Esophagus squamous epithelium (tissue), 5 donors: ENCODE data around the gene UPP2. TPM values are rescaled to one million over a fixed set of nuclear protein-coding genes. Genes with fewer than 3 reads are reported as not detected.

ENCODE experiments used
- DNase-seq: peaks from one replicate; lab custom pipeline; 2025; lab: John Stamatoyannopoulos, UW
- H3K27ac ChIP-seq, 4 donors: fragments of 200-600 bp; sonication (generic); one replicate each; pipeline ENCODE4 v1.5.1; 2016 to 2019; ENCODE audit warnings: mild to moderate bottlenecking in 1 of 4
- H3K27me3 ChIP-seq, 4 donors: fragments of 200-600 bp; sonication (generic); 1 replicate in 3 of 4; 2 replicates in 1 of 4; pipeline versions ENCODE4 v1.5.1 to v1.6.0; 2017 to 2021; ENCODE audit warnings: antibody characterized with exemption in 1 of 4
- H3K36me3 ChIP-seq, 3 donors: fragments of 200-600 bp; sonication (generic); one replicate each; pipeline ENCODE4 v1.5.1; 2016 to 2019
- H3K4me1 ChIP-seq, 3 donors: fragments of 200-600 bp; sonication (generic); one replicate each; pipeline ENCODE4 v1.5.1; 2017 to 2019
- H3K4me3 ChIP-seq, 4 donors: fragments of 200-600 bp; sonication (generic); 1 replicate in 3 of 4; 2 replicates in 1 of 4; pipeline ENCODE4 v1.5.1; 2016 to 2019; ENCODE audit warnings: mild to moderate bottlenecking in 2 of 4, moderate library complexity in 1 of 4
- H3K9me3 ChIP-seq, 3 donors: fragments of 200-600 bp; sonication (generic); one replicate each; pipeline ENCODE4 v1.5.1; 2016 to 2019
- POLR2A ChIP-seq, 4 donors: fragments of 450-650 bp; IDR thresholded peaks; one replicate each; pipeline ENCODE4 v1.6.1; 2017; ENCODE audit warnings: antibody characterized with exemption in 4 of 4, mild to moderate bottlenecking in 4 of 4, moderate library complexity in 3 of 4
- WGBS, 2 donors: methylation state at CpG; one replicate each; pipeline ENCODE4 v1.1.5; 2018; 5-methylcytosine and 5-hydroxymethylcytosine counted together
- intact Hi-C: fragments of 100-400 bp; cut with DNase I; formaldehyde crosslinking; loops from one replicate; pipeline ENCODE4 v1.15.0; 2022
- total RNA-seq, 4 donors: library from RNA; depleted of rRNA; stranded (reverse); fragments of >200 nt; gene quantifications; one replicate each; pipeline ENCODE4 v1.1.0, GENCODE V29; 2016
- TF ChIP-seq, protein P1 (sequence below), 6 experiments: fragments of 450-650 bp in 4 of 6; fragments of 200-600 bp in 2 of 6; sonication (generic) in 2 of 6; IDR thresholded peaks; one replicate each; pipeline ENCODE4 v1.5.1; 2016 to 2019; ENCODE audit warnings: antibody characterized with exemption in 6 of 6, mild to moderate bottlenecking in 4 of 6, moderate library complexity in 4 of 6
- donor health status: DM: yes; HTN: yes; CAD: no.

Gene UPP2
- total RNA-seq, 4 donors from 2014 or later: not detected

DNA sequence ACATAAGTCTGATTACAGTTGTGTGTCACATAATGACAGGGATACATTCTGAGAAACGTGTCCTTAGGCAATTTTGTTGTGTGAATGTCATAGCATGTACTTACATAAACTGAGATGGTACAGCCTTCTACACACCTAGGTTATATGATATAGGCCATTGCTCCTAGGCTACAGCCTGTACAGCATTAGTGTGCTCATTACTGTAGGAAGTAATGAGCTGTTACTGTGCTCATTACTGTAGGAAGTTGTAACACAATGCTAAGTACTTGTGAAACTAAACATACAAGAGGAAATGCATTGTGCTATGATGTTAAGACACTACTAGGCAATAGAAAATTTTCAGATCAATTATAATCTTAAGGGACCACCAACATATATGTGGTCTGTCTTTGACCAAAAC, 72.8 kb downstream of the UPP2 start:
- Histone ChIP-seq H3K27ac (no peak overlapping the region), H3K36me3 (no peaks in the 10 kb centered on the region), H3K4me3 (no peak overlapping the region), H3K27me3 (no peaks in the 10 kb centered on the region), H3K9me3 (no peaks in the 10 kb centered on the region), H3K4me1 (no peaks in the 10 kb centered on the region)
- TF ChIP-seq, protein P1, sequence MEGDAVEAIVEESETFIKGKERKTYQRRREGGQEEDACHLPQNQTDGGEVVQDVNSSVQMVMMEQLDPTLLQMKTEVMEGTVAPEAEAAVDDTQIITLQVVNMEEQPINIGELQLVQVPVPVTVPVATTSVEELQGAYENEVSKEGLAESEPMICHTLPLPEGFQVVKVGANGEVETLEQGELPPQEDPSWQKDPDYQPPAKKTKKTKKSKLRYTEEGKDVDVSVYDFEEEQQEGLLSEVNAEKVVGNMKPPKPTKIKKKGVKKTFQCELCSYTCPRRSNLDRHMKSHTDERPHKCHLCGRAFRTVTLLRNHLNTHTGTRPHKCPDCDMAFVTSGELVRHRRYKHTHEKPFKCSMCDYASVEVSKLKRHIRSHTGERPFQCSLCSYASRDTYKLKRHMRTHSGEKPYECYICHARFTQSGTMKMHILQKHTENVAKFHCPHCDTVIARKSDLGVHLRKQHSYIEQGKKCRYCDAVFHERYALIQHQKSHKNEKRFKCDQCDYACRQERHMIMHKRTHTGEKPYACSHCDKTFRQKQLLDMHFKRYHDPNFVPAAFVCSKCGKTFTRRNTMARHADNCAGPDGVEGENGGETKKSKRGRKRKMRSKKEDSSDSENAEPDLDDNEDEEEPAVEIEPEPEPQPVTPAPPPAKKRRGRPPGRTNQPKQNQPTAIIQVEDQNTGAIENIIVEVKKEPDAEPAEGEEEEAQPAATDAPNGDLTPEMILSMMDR (IDR thresholded peaks at IDR 0.05): no peak
- no peak for TF ChIP-seq POLR2A (IDR thresholded peaks at IDR 0.05)
- DNase-seq: no peak
- 45 to 82% methylated on average over 1 of the region's 1 CpG for WGBS, 2 donors
- intact Hi-C loops: no loop called here

DNA sequence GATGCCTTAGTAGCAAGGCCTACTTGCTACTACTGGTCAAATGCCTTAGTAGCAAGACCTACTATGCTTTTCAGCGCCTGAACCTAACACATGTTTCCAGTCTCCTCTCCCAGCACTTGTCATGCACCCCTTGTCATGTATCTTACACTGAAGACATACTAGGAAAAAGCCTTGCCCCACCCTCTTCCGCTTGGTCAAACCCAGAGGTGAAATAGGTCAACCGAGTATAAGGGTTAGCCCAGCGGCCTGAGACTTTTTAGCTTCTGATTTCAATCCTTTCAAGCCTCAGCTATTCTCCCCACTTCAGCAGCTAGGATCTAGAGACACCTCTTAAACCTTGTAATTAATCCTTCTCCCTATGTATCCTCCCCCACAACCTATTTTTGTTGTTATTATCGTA, 73.3 kb downstream of the UPP2 start:
- H3K36me3 ChIP-seq: no peaks in the 10 kb centered on the region
- no peak overlapping the region for H3K27ac ChIP-seq
- 91% methylated on average over 5 of the region's 5 CpGs for WGBS, 2 donors
- no peak overlapping the region for H3K4me3 ChIP-seq
- H3K9me3 ChIP-seq: no peaks in the 10 kb centered on the region
- H3K27me3 ChIP-seq: no peaks in the 10 kb centered on the region
- intact Hi-C loops: no loop called here
- no peaks in the 10 kb centered on the region for H3K4me1 ChIP-seq
- no peak for DNase-seq
- TF ChIP-seq, protein P1 (IDR thresholded peaks at IDR 0.05): no peak
- no peak for TF ChIP-seq POLR2A (IDR thresholded peaks at IDR 0.05)

DNA sequence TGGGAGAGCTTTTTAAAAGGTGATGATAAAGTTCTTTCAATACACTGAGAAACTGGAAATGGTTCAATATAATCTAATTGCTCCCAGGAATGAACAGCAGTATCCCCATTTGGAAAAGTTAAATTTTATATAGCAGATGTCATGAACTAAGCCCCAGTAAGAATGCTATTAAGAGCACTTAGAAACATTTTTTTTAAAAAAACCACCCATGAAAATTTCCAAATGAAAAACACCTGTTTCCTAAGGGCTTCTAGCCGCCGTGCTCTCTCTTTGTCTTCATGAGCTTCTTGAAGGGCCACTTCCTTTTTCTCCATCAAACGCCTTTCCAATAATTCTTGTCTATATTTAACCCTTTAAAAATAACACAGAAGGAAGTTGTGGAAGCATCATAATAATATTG, 77.0 kb downstream of the UPP2 start:
- Histone ChIP-seq H3K27me3 (no peaks in the 10 kb centered on the region), H3K27ac (no peak overlapping the region), H3K4me3 (no peak overlapping the region), H3K9me3 (no peaks in the 10 kb centered on the region), H3K36me3 (no peaks in the 10 kb centered on the region), H3K4me1 (peaks cover 0 to 16% (median 0%) of the 10 kb centered on the region in 3 donors)
- intact Hi-C loops: no loop called here
- WGBS, 2 donors: 37 to 56% methylated on average over 3 of the region's 3 CpGs
- TF ChIP-seq, protein P1 (IDR thresholded peaks at IDR 0.05): no peak
- no peak for TF ChIP-seq POLR2A (IDR thresholded peaks at IDR 0.05)
- DNase-seq: no peak

DNA sequence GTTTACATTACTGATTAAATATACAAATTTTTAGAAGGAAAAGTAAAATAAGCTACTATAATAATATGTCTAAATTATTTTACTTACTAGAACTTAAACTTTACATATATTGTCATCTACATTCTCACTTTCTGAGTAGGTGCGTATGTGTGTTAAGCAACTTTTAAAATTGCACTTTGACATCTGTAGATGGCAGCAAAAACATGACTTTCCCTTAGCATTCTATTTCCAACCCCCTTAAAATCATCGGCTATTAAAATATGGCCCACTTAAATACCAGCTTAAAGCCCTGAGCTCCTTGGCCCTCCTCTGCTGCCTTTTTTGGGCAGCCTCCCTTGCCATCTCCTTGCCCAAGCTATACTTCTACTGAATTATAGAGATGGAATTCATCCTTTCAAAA, 78.0 kb downstream of the UPP2 start:
- WGBS, 2 donors: 23 to 37% methylated on average over 2 of the region's 2 CpGs
- DNase-seq: no peak
- H3K27me3 ChIP-seq: no peaks in the 10 kb centered on the region

DNA sequence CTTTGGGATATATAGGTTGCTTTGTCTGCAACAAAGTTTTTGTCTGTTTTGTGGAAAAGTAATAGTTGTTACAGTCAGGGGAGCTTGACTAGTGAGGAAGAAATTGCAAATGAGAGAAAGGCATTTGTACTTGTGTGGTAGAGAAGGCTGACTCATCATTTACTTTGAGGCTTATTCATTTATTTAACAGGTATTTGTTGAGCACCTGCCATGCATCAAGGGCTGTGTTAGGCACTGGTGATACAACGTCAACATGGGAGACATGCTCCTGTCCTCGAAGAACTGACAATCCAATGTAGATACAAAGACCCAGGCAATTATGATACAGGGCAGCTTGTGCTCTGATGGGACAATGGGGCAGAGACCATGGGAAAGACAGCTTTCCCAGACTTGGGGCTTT, 79.5 kb downstream of the UPP2 start:
- TF ChIP-seq POLR2A (IDR thresholded peaks at IDR 0.05): no peak
- TF ChIP-seq, protein P1 (IDR thresholded peaks at IDR 0.05): no peak
- Histone ChIP-seq H3K36me3 (no peaks in the 10 kb centered on the region), H3K4me1 (peaks cover 0 to 33% (median 0%) of the 10 kb centered on the region in 3 donors), H3K27ac (no peak overlapping the region), H3K27me3 (no peaks in the 10 kb centered on the region), H3K9me3 (no peaks in the 10 kb centered on the region), H3K4me3 (no peak overlapping the region)
- intact Hi-C loops: no loop called here
- DNase-seq: no peak
- 44 to 76% methylated on average over 2 of the region's 2 CpGs for WGBS, 2 donors

More for the DNA sequence above, 78.0 kb downstream of the UPP2 start:
- H3K36me3 ChIP-seq: no peaks in the 10 kb centered on the region
- no peak overlapping the region for H3K4me3 ChIP-seq
- no peak overlapping the region for H3K27ac ChIP-seq
- TF ChIP-seq, protein P1 (IDR thresholded peaks at IDR 0.05): peak in 2 of 6 experiments; percentile 13 to 43
- no peak for TF ChIP-seq POLR2A (IDR thresholded peaks at IDR 0.05)
- intact Hi-C loops: no loop called here
- no peaks in the 10 kb centered on the region for H3K9me3 ChIP-seq
- peaks cover 0 to 26% (median 0%) of the 10 kb centered on the region in 3 donors for H3K4me1 ChIP-seq
